SK-N-SH (cell line): Measurements from ENCODE around the gene CTNNB1.

Experiments
- CHD2 ChIP-seq: fragments of 150-350 bp; IDR thresholded peaks from 2 replicates; pipeline ENCODE4 v1.6.1; 2018; ENCODE audit warnings: low read length; ENCODE audit not compliant: partially characterized antibody
- EP300 ChIP-seq, 2 experiments: IDR thresholded peaks; 2 replicates each; pipeline versions ENCODE4 v1.4.0 to v1.6.1; 2012; ENCODE audit warnings: borderline replicate concordance in 1 of 2, low read depth in 1 of 2, low read length in 1 of 2
- EZH2phosphoT487 ChIP-seq: fragments of 200-600 bp; sonication (generic); IDR thresholded peaks from 2 replicates; pipeline ENCODE4 v1.6.1; 2017; ENCODE audit warnings: low read depth, mixed run types, mild to moderate bottlenecking, antibody characterized with exemption, moderate library complexity, borderline replicate concordance
- FOXJ3 ChIP-seq: sonication (generic); formaldehyde crosslinking; IDR thresholded peaks from 2 replicates; pipeline ENCODE4 v1.5.1; 2020; ENCODE audit warnings: mild to moderate bottlenecking, missing genetic modification reagents
- JUND ChIP-seq: IDR thresholded peaks from 2 replicates; pipeline ENCODE4 v1.4.0; 2012
- POLR2AphosphoS5 ChIP-seq: IDR thresholded peaks from 2 replicates; pipeline ENCODE4 v1.6.1; 2012; ENCODE audit warnings: low read depth, low read length
- SMC3 ChIP-seq: IDR thresholded peaks from 2 replicates; pipeline ENCODE4 v1.6.1; 2012; ENCODE audit warnings: low read depth, low read length, improper control_type of control experiment
- TAF1 ChIP-seq: IDR thresholded peaks from 2 replicates; pipeline ENCODE4 v1.6.1; 2012; ENCODE audit warnings: low read depth, mild to moderate bottlenecking, low read length, moderate library complexity, borderline replicate concordance
- TF ChIP-seq, protein P1 (sequence below): fragments of 200-600 bp; sonication (generic); IDR thresholded peaks from 2 replicates; pipeline ENCODE4 v1.6.1; 2017; ENCODE audit warnings: antibody characterized with exemption, mild to moderate bottlenecking, moderate library complexity
- TF ChIP-seq, protein P2 (sequence below): IDR thresholded peaks from 2 replicates; pipeline ENCODE4 v1.4.0; 2012; ENCODE audit warnings: low read depth, borderline replicate concordance

DNA sequence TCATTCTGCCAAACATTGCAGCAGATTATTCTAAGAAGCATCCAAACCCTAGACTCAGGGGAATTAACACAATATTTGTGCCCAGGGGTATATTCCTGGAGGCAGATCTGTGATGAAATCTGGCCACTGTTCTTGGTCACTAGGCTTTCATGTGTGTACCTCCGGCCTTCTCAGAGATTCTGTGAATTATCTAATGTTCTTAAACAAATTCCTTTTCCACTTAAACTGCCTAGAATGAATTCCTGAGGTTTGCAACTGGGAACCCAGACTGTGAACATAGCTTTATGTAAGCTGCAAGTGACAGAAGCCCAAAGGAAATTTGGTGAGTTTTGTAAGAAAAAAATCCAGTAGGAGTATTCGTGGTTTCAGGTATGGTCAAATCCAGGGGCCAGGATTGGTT, 20.7 kb upstream of the CTNNB1 start:
- TF ChIP-seq, protein P1, sequence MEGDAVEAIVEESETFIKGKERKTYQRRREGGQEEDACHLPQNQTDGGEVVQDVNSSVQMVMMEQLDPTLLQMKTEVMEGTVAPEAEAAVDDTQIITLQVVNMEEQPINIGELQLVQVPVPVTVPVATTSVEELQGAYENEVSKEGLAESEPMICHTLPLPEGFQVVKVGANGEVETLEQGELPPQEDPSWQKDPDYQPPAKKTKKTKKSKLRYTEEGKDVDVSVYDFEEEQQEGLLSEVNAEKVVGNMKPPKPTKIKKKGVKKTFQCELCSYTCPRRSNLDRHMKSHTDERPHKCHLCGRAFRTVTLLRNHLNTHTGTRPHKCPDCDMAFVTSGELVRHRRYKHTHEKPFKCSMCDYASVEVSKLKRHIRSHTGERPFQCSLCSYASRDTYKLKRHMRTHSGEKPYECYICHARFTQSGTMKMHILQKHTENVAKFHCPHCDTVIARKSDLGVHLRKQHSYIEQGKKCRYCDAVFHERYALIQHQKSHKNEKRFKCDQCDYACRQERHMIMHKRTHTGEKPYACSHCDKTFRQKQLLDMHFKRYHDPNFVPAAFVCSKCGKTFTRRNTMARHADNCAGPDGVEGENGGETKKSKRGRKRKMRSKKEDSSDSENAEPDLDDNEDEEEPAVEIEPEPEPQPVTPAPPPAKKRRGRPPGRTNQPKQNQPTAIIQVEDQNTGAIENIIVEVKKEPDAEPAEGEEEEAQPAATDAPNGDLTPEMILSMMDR = no peak
- TF ChIP-seq EZH2phosphoT487 = no peak
- TF ChIP-seq POLR2AphosphoS5 = no peak
- no peak for TF ChIP-seq JUND
- TF ChIP-seq FOXJ3 (CRISPR knock-in tag) = no peak
- TF ChIP-seq, protein P2, sequence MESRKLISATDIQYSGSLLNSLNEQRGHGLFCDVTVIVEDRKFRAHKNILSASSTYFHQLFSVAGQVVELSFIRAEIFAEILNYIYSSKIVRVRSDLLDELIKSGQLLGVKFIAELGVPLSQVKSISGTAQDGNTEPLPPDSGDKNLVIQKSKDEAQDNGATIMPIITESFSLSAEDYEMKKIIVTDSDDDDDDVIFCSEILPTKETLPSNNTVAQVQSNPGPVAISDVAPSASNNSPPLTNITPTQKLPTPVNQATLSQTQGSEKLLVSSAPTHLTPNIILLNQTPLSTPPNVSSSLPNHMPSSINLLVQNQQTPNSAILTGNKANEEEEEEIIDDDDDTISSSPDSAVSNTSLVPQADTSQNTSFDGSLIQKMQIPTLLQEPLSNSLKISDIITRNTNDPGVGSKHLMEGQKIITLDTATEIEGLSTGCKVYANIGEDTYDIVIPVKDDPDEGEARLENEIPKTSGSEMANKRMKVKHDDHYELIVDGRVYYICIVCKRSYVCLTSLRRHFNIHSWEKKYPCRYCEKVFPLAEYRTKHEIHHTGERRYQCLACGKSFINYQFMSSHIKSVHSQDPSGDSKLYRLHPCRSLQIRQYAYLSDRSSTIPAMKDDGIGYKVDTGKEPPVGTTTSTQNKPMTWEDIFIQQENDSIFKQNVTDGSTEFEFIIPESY = no peak
- no peak for TF ChIP-seq SMC3
- no peak for TF ChIP-seq EP300 (IDR thresholded peaks at IDR 0.05; ENCODE audit: borderline replicate concordance in 1 of 2, low read depth in 1 of 2, low read length in 1 of 2)
- TF ChIP-seq CHD2 = no peak
- TF ChIP-seq TAF1 = no peak
